Chondrocyte (in vitro differentiated cells): ENCODE measurements around the gene NEUROG2. TPM values are rescaled to one million over a fixed set of nuclear protein-coding genes. Genes with fewer than 3 reads are reported as not detected.

Source experiments
- DNase-seq: peaks from one replicate; pipeline ENCODE4 v3.0.0; 2021; ENCODE audit warnings: mixed read lengths, low spot score
- H3K27ac Mint-ChIP-seq: one replicate; pipeline ENCODE4 v1.8.0; 2021; ENCODE audit warnings: mild to moderate bottlenecking, moderate library complexity, mixed read lengths; ENCODE audit not compliant: unreplicated experiment
- H3K27me3 Mint-ChIP-seq: 2 replicates; pipeline ENCODE4 v1.8.0; 2021; ENCODE audit warnings: low read depth, mixed read lengths
- H3K36me3 Mint-ChIP-seq: 2 replicates; pipeline ENCODE4 v1.8.0; 2021; ENCODE audit warnings: low read depth, mixed read lengths
- H3K4me1 Mint-ChIP-seq: 2 replicates; pipeline ENCODE4 v1.8.0; 2021; ENCODE audit warnings: low read depth, mild to moderate bottlenecking, mixed read lengths
- H3K4me3 Mint-ChIP-seq: one replicate; pipeline ENCODE4 v1.8.0; 2021; ENCODE audit warnings: mild to moderate bottlenecking, moderate library complexity, mixed read lengths; ENCODE audit not compliant: unreplicated experiment
- H3K9me3 Mint-ChIP-seq: 2 replicates; pipeline ENCODE4 v1.8.0; 2021; ENCODE audit warnings: low read depth, mixed read lengths
- CTCF ChIP-seq: fragments of 200-600 bp; sonication (generic); IDR thresholded peaks from 2 replicates; pipeline ENCODE4 v1.5.0; 2021; ENCODE audit warnings: antibody characterized with exemption, mild to moderate bottlenecking, moderate library complexity
- total RNA-seq: library from RNA; stranded (reverse); gene quantifications from 3 replicates; pipeline ENCODE4 v1.2.1, GENCODE V29; 2021

NEUROG2 gene
- total RNA-seq, 1 donor from 2014 or later = not detected

- Mint-ChIP-seq H3K36me3 (no peaks in the 10 kb centered on the region), H3K27ac (no peak overlapping the region), H3K4me3 (no peak overlapping the region), H3K4me1 (no peaks in the 10 kb centered on the region), H3K27me3 (no peaks in the 10 kb centered on the region), H3K9me3 (no peaks in the 10 kb centered on the region)
- no peak for TF ChIP-seq CTCF
- DNase-seq = no peak
These were observed 30.5 kb upstream of the NEUROG2 start for GRCh38 chr4:112546476-112546875.

- no peak for DNase-seq
- H3K4me1 Mint-ChIP-seq = no peaks in the 10 kb centered on the region
These were observed 29.4 kb upstream of the NEUROG2 start for GRCh38 chr4:112545346-112545745.

GRCh38 chr4:112540695-112541094 is 24.7 kb upstream of the NEUROG2 start:
- Mint-ChIP-seq H3K27ac (no peak overlapping the region), H3K9me3 (no peaks in the 10 kb centered on the region), H3K4me3 (no peak overlapping the region), H3K4me1 (peaks cover 3% of the 10 kb centered on the region), H3K36me3 (no peaks in the 10 kb centered on the region), H3K27me3 (no peaks in the 10 kb centered on the region)
- TF ChIP-seq CTCF = no peak
- DNase-seq = no peak

More at GRCh38 chr4:112545346-112545745, 29.4 kb upstream of the NEUROG2 start:
- H3K9me3 Mint-ChIP-seq = no peaks in the 10 kb centered on the region
- no peaks in the 10 kb centered on the region for H3K36me3 Mint-ChIP-seq
- TF ChIP-seq CTCF = no peak
- no peaks in the 10 kb centered on the region for H3K27me3 Mint-ChIP-seq
- H3K27ac Mint-ChIP-seq = no peak overlapping the region
- no peak overlapping the region for H3K4me3 Mint-ChIP-seq

- TF ChIP-seq CTCF = no peak
- Mint-ChIP-seq H3K9me3 (no peaks in the 10 kb centered on the region), H3K27ac (no peak overlapping the region), H3K4me3 (no peak overlapping the region), H3K27me3 (peaks cover 1% of the 10 kb centered on the region), H3K36me3 (no peaks in the 10 kb centered on the region), H3K4me1 (peaks cover 3% of the 10 kb centered on the region)
- DNase-seq = no peak
These were observed 20.1 kb upstream of the NEUROG2 start for GRCh38 chr4:112536123-112536522.

GRCh38 chr4:112532267-112532666 is 16.3 kb upstream of the NEUROG2 start:
- H3K9me3 Mint-ChIP-seq = no peaks in the 10 kb centered on the region
- peaks cover 3% of the 10 kb centered on the region for H3K4me1 Mint-ChIP-seq
- H3K36me3 Mint-ChIP-seq = no peaks in the 10 kb centered on the region
- H3K27ac Mint-ChIP-seq = no peak overlapping the region
- no peak for DNase-seq
- H3K4me3 Mint-ChIP-seq = no peak overlapping the region
- TF ChIP-seq CTCF = no peak
- H3K27me3 Mint-ChIP-seq = peaks cover 15% of the 10 kb centered on the region
